Liver (tissue), 9 donors: ENCODE results near the gene CSTA. TPM values are rescaled to one million over a fixed set of nuclear protein-coding genes. Genes with fewer than 3 reads are reported as not detected.

Experiments
- DNase-seq: peaks from one replicate; pipeline ENCODE4 v3.0.0-alpha.2; 2017; ENCODE audit warnings: low spot score
- H3K27ac ChIP-seq, 2 donors: one replicate each; pipeline ENCODE4 v1.7.0; 2013; ENCODE audit warnings: inconsistent platforms in 2 of 2, low read length in 2 of 2, control low read depth in 1 of 2, low read depth in 1 of 2, mild to moderate bottlenecking in 1 of 2
- H3K27me3 ChIP-seq, 4 donors: one replicate each; pipeline versions ENCODE4 v1.6.1 to v1.7.0; 2013; ENCODE audit warnings: low read length in 3 of 4, inconsistent platforms in 1 of 4, mild to moderate bottlenecking in 1 of 4, moderate library complexity in 1 of 4; ENCODE audit not compliant: control insufficient read depth in 4 of 4, insufficient read depth in 4 of 4
- H3K36me3 ChIP-seq, 4 donors: one replicate each; pipeline versions ENCODE4 v1.6.1 to v1.7.0; 2013; ENCODE audit warnings: low read length in 3 of 4, mild to moderate bottlenecking in 3 of 4, low read depth in 1 of 4, moderate library complexity in 1 of 4; ENCODE audit not compliant: control insufficient read depth in 4 of 4, insufficient read depth in 3 of 4
- H3K4me1 ChIP-seq, 4 donors: one replicate each; pipeline versions ENCODE4 v1.6.1 to v1.7.0; 2013; ENCODE audit warnings: low read length in 3 of 4, mild to moderate bottlenecking in 3 of 4, moderate library complexity in 1 of 4; ENCODE audit not compliant: control insufficient read depth in 4 of 4, insufficient read depth in 4 of 4
- H3K4me3 ChIP-seq, 3 donors: one replicate each; pipeline versions ENCODE4 v1.6.1 to v1.7.0; 2013; ENCODE audit warnings: low read length in 3 of 3, control low read depth in 1 of 3, low read depth in 1 of 3, mild to moderate bottlenecking in 1 of 3
- H3K9ac ChIP-seq, 2 donors: one replicate each; pipeline ENCODE4 v1.7.0; 2013; ENCODE audit warnings: low read length in 2 of 2, mild to moderate bottlenecking in 2 of 2, moderate library complexity in 2 of 2, control low read depth in 1 of 2, low read depth in 1 of 2
- H3K9me3 ChIP-seq, 4 donors: one replicate each; pipeline versions ENCODE4 v1.6.1 to v1.7.0; 2013; ENCODE audit warnings: low read length in 3 of 4; ENCODE audit not compliant: control insufficient read depth in 4 of 4
- CTCF ChIP-seq: fragments of 150-350 bp; IDR thresholded peaks from 2 replicates; pipeline ENCODE4 v1.5.1; 2017; ENCODE audit warnings: improper control_type of control experiment, low read depth, low read length; ENCODE audit not compliant: missing input control
- EGR1 ChIP-seq, 2 donors: IDR thresholded peaks; 2 replicates each; pipeline ENCODE4 v1.6.1; 2016 to 2018; ENCODE audit warnings: antibody characterized with exemption in 2 of 2, low read depth in 2 of 2
- FOXA2 ChIP-seq: IDR thresholded peaks from 2 replicates; pipeline ENCODE4 v1.6.1; 2016; ENCODE audit warnings: antibody characterized with exemption
- GABPA ChIP-seq, 2 donors: IDR thresholded peaks in 1 of 2; conservative IDR thresholded peaks in 1 of 2; 2 replicates each; pipeline ENCODE4 v1.6.1; 2016; ENCODE audit warnings: antibody characterized with exemption in 2 of 2, mild to moderate bottlenecking in 1 of 2, moderate library complexity in 1 of 2
- HNF4A ChIP-seq, 2 donors: conservative IDR thresholded peaks; 2 replicates each; pipeline ENCODE4 v1.6.1; 2016; ENCODE audit warnings: antibody characterized with exemption in 2 of 2, mild to moderate bottlenecking in 2 of 2
- JUND ChIP-seq, 2 donors: IDR thresholded peaks; 2 replicates each; pipeline ENCODE4 v1.6.1; 2016; ENCODE audit warnings: antibody characterized with exemption in 2 of 2
- MAX ChIP-seq: IDR thresholded peaks from 2 replicates; pipeline ENCODE4 v1.6.1; 2016; ENCODE audit warnings: antibody characterized with exemption
- NR2F2 ChIP-seq: IDR thresholded peaks from 2 replicates; pipeline ENCODE4 v1.6.1; 2016; ENCODE audit warnings: antibody characterized with exemption
- RAD21 ChIP-seq, 2 donors: IDR thresholded peaks; 2 replicates each; pipeline ENCODE4 v1.6.1; 2016; ENCODE audit warnings: antibody characterized with exemption in 2 of 2, mild to moderate bottlenecking in 2 of 2
- REST ChIP-seq: IDR thresholded peaks from 2 replicates; pipeline ENCODE4 v1.6.1; 2016; ENCODE audit warnings: antibody characterized with exemption, mild to moderate bottlenecking
- RXRA ChIP-seq, 2 donors: IDR thresholded peaks; 2 replicates each; pipeline ENCODE4 v1.6.1; 2017 to 2018; ENCODE audit warnings: antibody characterized with exemption in 2 of 2, mild to moderate bottlenecking in 1 of 2
- SP1 ChIP-seq: IDR thresholded peaks from 2 replicates; pipeline ENCODE4 v1.6.1; 2018; ENCODE audit warnings: antibody characterized with exemption, mild to moderate bottlenecking
- TAF1 ChIP-seq: conservative IDR thresholded peaks from 2 replicates; pipeline ENCODE4 v1.6.1; 2016; ENCODE audit warnings: antibody characterized with exemption, mild to moderate bottlenecking
- YY1 ChIP-seq: IDR thresholded peaks from 2 replicates; pipeline ENCODE4 v1.6.1; 2016; ENCODE audit warnings: antibody characterized with exemption, mild to moderate bottlenecking
- WGBS: extraction: QIAGEN DNeasy Blood & Tissue Kit; methylation state at CpG from one replicate; pipeline ENCODE4 v1.1.7; 2013; 5-methylcytosine and 5-hydroxymethylcytosine counted together
- polyA plus RNA-seq, 2 donors: library from polyadenylated mRNA; stranded (reverse) in 1 of 2; unstranded in 1 of 2; fragments of 200-250 nt in 1 of 2; fragments of >200 nt in 1 of 2; fragmentation: Nextera tagmentation in 1 of 2; extraction: Ambion mirVana in 1 of 2; gene quantifications; one replicate each; pipeline versions ENCODE4 v1.2.1 to v1.2.3, GENCODE V29; 2013 to 2015
- total RNA-seq, 2 donors: library from RNA; depleted of rRNA; stranded (reverse); fragments of >200 nt; gene quantifications; one replicate each; pipeline ENCODE4 v1.2.3, GENCODE V29; 2014
- TF ChIP-seq, protein P1 (sequence below): IDR thresholded peaks from 2 replicates; pipeline ENCODE4 v1.6.1; 2016; ENCODE audit warnings: antibody characterized with exemption
- donor health status: healthy.
- donor health status: healthy.
- donor health status: healthy.
- donor health status: healthy.
- donor health status: healthy.

The CSTA gene
- total and polyA plus RNA-seq, 4 donors, result 1.5 to 6.6 (median 4.0) TPM

DNA sequence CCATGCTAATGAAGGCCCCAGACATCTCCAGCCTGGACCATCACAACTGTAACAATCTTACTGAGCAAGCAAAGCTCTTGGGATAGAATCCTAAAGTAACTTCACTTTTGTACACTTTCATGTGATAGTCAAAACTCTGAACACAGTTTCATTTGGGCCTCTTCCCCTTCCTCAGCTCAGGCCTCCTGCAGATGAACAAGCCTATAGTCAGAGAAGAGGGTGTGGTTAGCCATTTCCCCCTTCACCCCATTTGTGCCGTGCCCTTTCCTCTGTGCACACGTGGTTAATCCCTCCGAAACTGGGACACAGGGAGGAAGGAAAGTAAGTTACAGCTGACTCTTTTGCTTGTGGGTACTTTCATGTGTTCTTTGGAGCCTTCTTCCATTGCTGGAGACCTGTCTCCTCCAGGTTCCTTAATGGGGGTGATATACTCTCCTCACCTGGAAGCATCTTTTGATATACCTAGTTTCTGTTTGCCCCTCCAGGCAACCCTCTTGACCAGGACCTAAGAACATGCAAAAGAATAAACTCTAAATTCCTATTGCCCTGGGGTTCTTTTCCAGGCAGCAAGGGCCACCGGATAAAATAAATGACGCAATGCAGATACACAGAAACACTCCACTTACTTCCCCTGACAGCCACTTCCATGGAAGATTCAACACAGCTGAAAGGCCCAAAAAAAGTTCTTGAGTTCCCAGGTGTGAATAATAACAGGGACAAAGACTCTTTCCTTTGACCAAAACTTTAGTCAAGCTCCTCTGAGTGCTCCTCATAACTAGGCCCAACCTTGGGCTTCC lies 29.6 kb upstream of the CSTA start:
- Histone ChIP-seq H3K9me3 (peaks cover 0 to 2% (median under 1%) of the 10 kb centered on the region in 4 donors), H3K27me3 (no peaks in the 10 kb centered on the region), H3K36me3 (no peaks in the 10 kb centered on the region), H3K9ac (no peak overlapping the region), H3K4me3 (no peak overlapping the region), H3K4me1 (peaks cover 3 to 17% (median 10%) of the 10 kb centered on the region in 4 donors), H3K27ac (no peak overlapping the region)
- TF ChIP-seq YY1 (no peak), RXRA (IDR thresholded peaks at IDR 0.05) (peak in 1 of 2 donors; percentile 5)
- no peak for DNase-seq
- WGBS, result 72% methylated on average over 5 of the region's 5 CpGs

DNA sequence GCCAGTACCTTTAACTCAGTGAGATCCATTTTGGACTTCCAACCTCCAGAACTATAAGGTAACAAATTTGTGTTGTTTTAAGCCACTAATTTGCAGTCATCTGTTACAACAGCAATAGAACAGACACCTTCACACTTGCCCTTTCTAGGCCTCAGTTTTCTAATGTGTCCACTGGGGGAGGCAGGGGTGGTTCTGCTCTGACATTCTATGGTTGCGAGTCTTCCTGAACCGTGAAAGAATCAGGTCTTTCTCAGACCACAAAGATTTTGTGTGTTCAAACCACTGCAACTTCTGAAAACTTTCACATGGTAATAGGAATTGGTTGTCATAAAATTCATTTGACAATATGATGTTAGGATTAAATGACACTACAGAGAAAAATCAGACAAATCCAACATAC lies 26.8 kb upstream of the CSTA start:
- Histone ChIP-seq H3K9ac (no peak overlapping the region), H3K4me3 (no peak overlapping the region), H3K36me3 (no peaks in the 10 kb centered on the region), H3K27me3 (no peaks in the 10 kb centered on the region), H3K4me1 (peaks cover 3 to 17% (median 10%) of the 10 kb centered on the region in 4 donors), H3K27ac (no peak overlapping the region), H3K9me3 (peaks cover 0 to 3% (median 1%) of the 10 kb centered on the region in 4 donors)
- DNase-seq, result no peak
- 77% methylated on average over 2 of the region's 2 CpGs for WGBS
- no peak for TF ChIP-seq REST
- no peak for TF ChIP-seq TAF1
- TF ChIP-seq JUND (IDR thresholded peaks at IDR 0.05), result no peak
- TF ChIP-seq FOXA2, result no peak
- no peak for TF ChIP-seq MAX
- no peak for TF ChIP-seq HNF4A (conservative IDR thresholded peaks at IDR 0.05)
- TF ChIP-seq RAD21 (IDR thresholded peaks at IDR 0.05), result no peak
- no peak for TF ChIP-seq SP1
- TF ChIP-seq, protein P1, sequence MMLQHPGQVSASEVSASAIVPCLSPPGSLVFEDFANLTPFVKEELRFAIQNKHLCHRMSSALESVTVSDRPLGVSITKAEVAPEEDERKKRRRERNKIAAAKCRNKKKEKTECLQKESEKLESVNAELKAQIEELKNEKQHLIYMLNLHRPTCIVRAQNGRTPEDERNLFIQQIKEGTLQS, result no peak
- TF ChIP-seq GABPA (IDR thresholded peaks at IDR 0.05 in 1 of 2, conservative IDR thresholded peaks at IDR 0.05 in 1 of 2), result no peak
- no peak for TF ChIP-seq NR2F2
- TF ChIP-seq CTCF, result no peak
- no peak for TF ChIP-seq EGR1 (IDR thresholded peaks at IDR 0.05; ENCODE audit: low read depth in 2 of 2)
